GM12892 (cell line): Measurements from ENCODE around the gene R3HDM1.

Source experiments
- POLR2A ChIP-seq: IDR thresholded peaks from 2 replicates; pipeline ENCODE4 v1.6.1; 2011; ENCODE audit warnings: low read depth, low read length, control low read depth
- TAF1 ChIP-seq: IDR thresholded peaks from 2 replicates; pipeline ENCODE4 v1.6.1; 2011; ENCODE audit warnings: low read depth, mild to moderate bottlenecking, control low read depth, low read length, borderline replicate concordance

- no peak for TF ChIP-seq TAF1
- TF ChIP-seq POLR2A: no peak
Observed at GRCh38 chr2:135762022-135762421, 230.7 kb downstream of the R3HDM1 start.
